HG03460 (cell line): ENCODE data around the gene LHX3.

Experiments used
- ATAC-seq: cut with Tn5 transposase; IDR thresholded peaks from one replicate; pipeline ENCODE4 v1.9.1; 2021; ENCODE audit not compliant: unreplicated experiment

The LHX3 gene

GRCh38 chr9:136179101-136179616 lies 25.8 kb downstream of the LHX3 start:
- ATAC-seq: no peak

- ATAC-seq: no peak
Measured at GRCh38 chr9:136178773-136179075, 26.2 kb downstream of the LHX3 start.

- no peak for ATAC-seq
Measured at GRCh38 chr9:136178061-136178772, 26.7 kb downstream of the LHX3 start.

GRCh38 chr9:136177224-136177623 lies 27.7 kb downstream of the LHX3 start:
- ATAC-seq: no peak

GRCh38 chr9:136175616-136176197 lies 29.2 kb downstream of the LHX3 start:
- ATAC-seq: no peak

- no peak for ATAC-seq
Measured at GRCh38 chr9:136174779-136175615, 29.9 kb downstream of the LHX3 start.

GRCh38 chr9:136173648-136174290 lies 31.2 kb downstream of the LHX3 start:
- no peak for ATAC-seq

GRCh38 chr9:136172412-136173079 lies 32.4 kb downstream of the LHX3 start:
- no peak for ATAC-seq

GRCh38 chr9:136171801-136172411 lies 33.0 kb downstream of the LHX3 start:
- no peak for ATAC-seq

- no peak for ATAC-seq
Measured at GRCh38 chr9:136171009-136171800, 33.7 kb downstream of the LHX3 start.

- ATAC-seq: no peak
Measured at GRCh38 chr9:136170006-136170901, 34.7 kb downstream of the LHX3 start.

GRCh38 chr9:136169495-136169894 lies 35.4 kb downstream of the LHX3 start:
- ATAC-seq: no peak

GRCh38 chr9:136163248-136163850 lies 41.6 kb downstream of the LHX3 start:
- ATAC-seq: no peak

- no peak for ATAC-seq
Measured at GRCh38 chr9:136160995-136161610, 43.8 kb downstream of the LHX3 start.

- no peak for ATAC-seq
Measured at GRCh38 chr9:136160381-136160841, 44.5 kb downstream of the LHX3 start.

GRCh38 chr9:136159851-136160250 lies 45.1 kb downstream of the LHX3 start:
- ATAC-seq: no peak

GRCh38 chr9:136157477-136158265 lies 47.3 kb downstream of the LHX3 start:
- no peak for ATAC-seq
